Measurements from ENCODE around the gene CEL.
A peak's percentile ranks its signal among the peaks of the same experiment; 100 is the strongest.
"Not testable (repeated sequence)": the region's sequence is repeated elsewhere in the genome, so short reads cannot be mapped to it uniquely, and the experiment has no call there.

The CEL gene

DNA sequence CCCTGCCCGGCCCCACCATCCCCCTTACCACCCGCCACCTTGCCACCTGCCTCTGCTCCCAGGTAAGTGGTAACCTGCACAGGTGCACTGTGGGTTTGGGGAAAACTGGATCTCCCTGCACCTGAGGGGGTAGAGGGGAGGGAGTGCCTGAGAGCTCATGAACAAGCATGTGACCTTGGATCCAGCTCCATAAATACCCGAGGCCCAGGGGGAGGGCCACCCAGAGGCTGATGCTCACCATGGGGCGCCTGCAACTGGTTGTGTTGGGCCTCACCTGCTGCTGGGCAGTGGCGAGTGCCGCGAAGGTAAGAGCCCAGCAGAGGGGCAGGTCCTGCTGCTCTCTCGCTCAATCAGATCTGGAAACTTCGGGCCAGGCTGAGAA is at the start of gene CEL:
Gene CEL (plus strand): TSS at position 218 of the 382 bp plus-strand sequence. CDS start 22 bp downstream, at position 240.
- not testable (repeated sequence) for DNase-seq (ENCODE audit: insufficient read length, low spot score); FAIRE-seq

DNA sequence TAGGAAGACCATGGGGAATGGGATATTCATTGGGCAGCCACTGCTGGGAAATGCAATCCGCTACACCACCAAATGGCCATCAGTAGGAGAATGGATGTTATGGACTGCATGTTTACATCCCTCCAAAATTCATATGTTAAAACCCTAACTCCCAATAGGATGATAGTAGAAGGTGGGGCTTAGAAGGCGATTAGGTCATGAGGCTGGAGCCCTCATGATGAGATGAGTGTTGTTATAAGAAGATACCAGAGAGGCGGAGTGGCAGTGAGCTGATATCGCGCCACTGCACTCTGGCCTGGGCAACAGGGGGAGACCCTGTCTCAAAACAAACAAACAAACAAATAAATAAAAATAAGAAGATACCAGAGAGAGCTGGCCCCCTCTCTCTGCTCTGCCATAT is 47.1 kb upstream of the CEL start:
- DNase-seq (ENCODE audit: insufficient read length, low spot score), result no peak
- FAIRE-seq, result no peak

DNA sequence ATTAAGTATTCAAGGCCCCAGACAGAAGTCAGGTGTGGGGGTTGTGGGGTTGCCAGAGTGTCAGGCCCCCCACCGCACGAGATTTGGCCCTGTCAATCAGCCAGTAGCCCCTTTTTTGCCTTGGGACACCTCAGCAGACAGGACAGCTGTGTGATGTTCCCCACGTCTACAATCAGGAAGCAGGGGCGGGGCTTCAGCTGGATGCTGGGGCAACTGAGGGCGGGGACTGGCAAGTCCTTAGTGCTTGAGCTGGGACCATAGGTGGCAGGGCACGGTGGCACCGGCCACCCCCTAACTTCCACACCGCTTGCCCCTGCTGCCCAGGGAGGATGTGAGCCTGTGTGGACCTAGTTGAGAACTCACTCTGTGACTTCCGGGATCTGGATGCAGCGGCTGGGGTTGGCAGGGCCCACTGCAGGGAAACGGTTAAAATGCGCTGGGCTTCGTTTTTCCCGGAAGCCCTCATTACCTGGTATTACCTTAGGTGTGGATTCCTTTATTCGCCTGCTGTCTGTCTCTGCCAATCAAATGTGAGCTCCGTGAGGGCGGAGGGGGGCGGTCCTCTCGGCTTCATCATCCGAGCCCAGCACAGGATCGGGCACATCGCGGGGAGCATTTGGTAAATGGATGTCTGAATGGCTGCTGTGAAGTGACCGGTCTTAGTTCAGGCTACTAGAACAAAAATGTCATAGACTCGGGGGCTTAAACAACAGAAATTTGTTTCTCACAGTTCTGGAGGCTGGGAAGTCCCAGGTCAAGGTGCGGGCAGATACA is 38.5 kb upstream of the CEL start:
- no peak for DNase-seq (ENCODE audit: insufficient read length, low spot score)
- FAIRE-seq, result no peak

DNA sequence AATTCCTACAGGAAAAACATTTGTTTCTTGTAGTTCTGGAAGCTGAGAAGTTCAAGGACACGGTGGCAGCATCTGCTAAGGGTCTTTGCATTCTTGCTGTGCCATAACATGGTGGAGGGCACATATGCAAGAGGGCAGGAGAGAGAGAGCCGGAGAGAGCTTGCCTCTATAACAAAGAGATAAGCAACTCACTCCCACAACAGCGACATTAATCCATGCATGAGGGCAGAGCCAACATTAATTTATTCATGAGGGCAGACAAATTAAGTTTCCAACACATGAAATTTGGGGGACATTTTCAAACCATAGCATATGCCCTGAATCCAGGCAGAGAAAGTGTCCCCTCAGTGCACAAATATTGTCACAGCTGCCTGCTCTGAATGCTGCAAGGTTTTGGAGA is 35.4 kb upstream of the CEL start:
- no peak for FAIRE-seq
- no peak for DNase-seq (ENCODE audit: insufficient read length, low spot score)

DNA sequence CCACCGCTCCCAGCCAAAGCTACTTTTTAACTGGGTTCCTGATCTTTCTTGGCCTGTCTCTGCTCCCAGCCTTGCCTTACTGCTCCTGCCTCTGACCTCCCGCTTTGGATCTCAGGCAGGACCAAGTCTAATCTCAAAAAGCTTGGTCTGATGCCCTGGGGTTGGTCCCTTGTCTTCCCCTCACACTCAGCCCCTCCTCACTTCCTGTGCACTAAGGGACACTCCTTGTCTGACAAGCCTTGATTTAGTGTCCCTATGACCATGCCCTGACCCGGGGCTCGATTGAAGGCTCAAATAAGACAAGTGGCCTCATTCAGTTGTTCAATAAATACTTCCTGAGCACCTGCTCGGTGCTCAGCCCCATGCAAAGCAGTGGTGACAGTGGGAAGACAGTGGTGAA is 34.6 kb upstream of the CEL start:
- FAIRE-seq (no peak), DNase-seq (ENCODE audit: insufficient read length, low spot score) (no peak)

DNA sequence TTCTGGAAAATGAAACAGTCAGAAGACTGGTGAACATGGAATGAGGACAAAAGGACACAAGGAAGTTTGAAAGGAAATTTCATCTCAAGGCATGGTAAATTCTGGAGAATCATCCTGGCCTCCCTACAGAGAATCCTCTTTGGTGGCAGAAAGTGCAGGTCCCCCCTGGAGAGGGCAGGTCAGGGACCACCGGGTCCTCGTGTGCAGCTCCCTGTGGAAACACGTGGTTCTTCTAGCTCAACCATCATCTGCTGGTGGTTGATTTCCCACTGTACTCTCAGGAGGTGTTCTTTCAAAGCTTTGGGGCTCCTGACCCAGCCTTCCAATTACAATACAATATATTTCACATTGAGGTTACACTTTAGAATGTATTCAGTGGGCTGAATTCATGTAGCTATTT is 33.6 kb upstream of the CEL start:
- DNase-seq (ENCODE audit: insufficient read length, low spot score) (no peak), FAIRE-seq (no peak)

DNA sequence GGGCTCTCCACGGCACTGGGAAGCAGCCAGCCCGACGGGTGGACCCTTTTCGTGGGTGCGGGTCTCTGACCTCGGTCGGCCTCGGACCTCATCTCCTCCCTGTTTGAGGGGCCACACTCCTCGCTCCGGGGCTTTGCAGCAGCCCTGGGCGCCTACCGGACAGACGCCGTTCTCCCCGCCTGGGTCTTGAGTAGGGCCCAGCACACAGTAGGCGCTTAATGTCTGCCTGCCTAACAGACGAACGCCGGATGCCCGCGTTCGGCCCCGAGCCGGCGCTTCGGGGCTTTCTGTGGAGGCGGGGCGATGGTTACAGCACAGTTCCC is 31.8 kb upstream of the CEL start:
- no peak for FAIRE-seq

DNA sequence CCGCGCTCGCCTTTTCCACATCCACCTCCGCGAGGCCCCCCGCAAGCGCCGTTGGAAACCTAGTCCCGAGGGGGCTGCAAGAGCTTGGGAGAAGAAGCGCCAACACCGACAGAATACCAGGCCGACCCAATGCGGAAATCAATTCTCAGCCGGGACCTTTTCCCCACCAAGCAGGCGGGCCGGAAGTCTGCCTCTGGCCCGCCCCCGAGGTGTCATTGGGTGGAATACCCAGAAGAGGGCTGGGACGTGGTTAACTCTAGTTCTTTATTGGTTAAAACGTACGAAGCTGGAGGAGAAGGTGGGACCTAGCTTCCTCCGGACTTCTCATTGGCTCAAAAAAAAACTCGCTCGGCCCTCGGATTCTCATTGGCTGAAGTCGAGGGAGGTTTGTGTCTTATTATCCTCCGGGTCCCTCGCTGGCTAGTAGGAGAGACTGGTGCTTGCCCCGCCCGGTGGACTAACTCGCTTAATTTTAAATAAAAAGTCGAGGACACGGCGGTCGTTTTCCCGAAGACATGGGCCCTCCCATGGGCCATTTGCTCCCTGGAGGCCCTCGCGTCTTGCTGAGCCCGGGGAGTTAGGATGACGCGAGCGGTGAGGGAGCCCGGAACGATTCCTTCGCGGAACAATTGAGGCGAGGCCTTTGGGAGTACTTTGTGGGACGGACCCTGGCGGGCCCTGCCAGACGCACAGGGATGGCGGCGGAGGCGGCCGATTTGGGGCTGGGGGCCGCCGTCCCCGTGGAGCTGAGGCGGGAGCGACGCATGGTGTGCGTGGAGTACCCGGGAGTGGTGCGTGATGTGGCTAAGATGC is 31.3 kb upstream of the CEL start, which contains the start of gene GTF3C5:
Gene GTF3C5 (plus strand): TSS at position 681 of the 813 bp plus-strand sequence. CDS start 15 bp downstream, at position 696.
- DNase-seq (ENCODE audit: insufficient read length, low spot score), result peak; percentile 97
- peak; percentile 95 for FAIRE-seq

More for the DNA sequence above, 31.8 kb upstream of the CEL start:
- DNase-seq (ENCODE audit: insufficient read length, low spot score), result no peak

DNA sequence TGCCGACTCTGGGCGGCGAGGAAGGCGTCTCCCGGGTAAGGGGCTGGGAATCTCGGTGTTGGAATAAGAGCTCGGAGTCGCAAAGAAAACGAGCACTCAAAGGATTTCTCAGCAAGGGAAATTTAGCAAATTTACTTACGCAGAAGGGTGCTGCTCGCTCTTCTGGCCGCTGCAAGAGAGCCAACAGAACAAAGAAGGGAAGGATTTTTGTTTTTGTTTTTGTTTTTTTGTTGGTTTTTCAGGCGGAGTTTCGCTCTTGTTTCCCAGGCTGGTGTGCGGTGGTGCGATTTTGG is 30.7 kb upstream of the CEL start:
- no peak for DNase-seq (ENCODE audit: insufficient read length, low spot score)
- FAIRE-seq, result no peak

DNA sequence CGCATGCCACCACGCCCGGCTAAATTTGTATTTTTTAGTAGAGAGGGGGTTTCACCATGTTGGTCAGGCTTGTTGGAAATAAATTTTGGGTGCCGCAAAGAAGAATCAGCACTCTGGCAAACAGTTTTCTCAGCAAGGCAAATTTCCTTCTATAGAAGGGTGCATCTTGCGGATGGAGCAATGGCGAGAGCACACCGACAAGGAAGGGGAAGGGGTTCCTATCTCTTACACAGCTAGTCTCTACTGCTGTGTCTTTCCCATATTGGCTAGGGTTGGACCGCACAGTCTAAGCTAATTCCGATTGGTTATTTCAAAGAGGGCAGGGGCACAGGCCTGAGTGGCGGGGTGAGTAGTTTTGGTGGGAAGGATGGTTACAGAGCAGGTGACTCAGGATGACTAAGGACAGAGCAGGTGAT is 30.3 kb upstream of the CEL start:
- no peak for DNase-seq (ENCODE audit: insufficient read length, low spot score)
- no peak for FAIRE-seq

DNA sequence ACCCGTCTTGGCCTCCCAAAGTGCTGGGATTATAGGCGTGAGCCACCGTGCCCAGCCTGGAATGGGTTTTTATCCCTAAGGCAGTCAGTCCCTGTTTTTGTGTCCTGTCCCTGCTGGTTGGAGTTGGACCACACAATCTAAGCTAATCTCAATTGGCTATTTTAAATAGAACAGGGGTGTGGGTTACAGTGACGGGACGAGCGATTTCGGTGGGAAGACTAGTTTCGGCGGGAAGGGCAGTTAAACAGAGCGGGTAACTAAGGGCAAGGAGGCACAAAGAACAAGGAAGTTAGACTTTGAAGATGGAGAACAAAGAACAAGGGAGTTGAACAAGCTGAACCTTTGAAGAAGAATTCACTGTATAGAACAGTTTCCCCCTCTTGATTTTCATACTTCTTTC is 29.6 kb upstream of the CEL start:
- FAIRE-seq, result no peak
- no peak for DNase-seq (ENCODE audit: insufficient read length, low spot score)

DNA sequence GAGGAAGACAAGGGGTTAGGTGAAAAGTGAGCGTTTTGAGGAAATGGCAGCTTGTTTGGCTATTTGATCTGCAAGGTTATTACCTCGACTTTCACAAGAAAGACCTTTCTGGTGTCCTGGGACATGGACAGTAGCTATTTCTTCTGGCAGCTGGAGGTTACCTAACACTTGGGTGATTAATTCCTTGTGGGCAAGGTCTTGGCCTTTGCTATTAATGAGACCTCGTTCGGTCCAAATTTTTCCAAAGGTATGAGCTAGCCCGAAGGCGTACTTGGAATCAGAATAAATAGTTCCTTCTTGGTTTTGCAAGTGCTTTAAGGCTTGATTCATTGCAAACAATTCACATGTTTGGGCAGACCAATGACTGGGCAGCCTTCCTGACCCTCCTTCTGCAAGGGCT is 26.1 kb upstream of the CEL start:
- no peak for DNase-seq (ENCODE audit: insufficient read length, low spot score)
- no peak for FAIRE-seq

DNA sequence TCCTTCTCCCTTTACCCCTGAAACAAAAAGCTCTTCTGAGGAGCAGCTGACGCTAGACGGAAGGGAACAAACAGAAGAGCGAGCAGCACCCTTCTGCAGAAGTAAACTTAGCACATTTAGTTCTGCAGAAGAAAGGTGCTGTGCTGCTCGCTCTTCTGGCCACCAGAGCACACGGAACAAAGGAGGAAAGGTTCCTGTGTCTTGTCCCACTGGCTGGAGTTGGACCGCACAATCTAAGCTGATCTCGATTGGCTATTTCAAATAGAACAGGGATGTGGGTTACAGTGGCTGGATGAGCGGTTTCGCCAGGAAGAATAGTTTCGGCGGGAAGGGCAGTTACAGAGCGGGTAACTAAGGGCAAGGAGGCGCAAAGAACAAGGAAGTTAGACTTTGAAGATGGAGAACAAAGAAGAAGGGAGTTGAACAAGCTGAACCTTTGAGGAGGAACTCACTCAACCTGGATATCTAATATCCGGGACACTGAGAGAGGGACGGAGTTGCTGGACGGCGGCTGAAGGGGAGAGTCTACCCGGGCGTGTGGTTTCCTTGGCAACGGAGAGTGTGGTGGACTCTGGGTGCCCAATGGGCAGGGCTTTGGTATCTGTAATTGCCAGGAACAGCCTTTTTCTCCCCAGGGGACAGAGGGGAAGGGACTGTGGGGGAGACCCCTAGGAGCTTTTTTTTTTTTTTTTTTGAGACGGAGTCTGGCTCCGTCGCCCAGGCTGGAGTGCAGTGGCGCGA is 23.8 kb upstream of the CEL start:
- FAIRE-seq (no peak), DNase-seq (ENCODE audit: insufficient read length, low spot score) (no peak)

DNA sequence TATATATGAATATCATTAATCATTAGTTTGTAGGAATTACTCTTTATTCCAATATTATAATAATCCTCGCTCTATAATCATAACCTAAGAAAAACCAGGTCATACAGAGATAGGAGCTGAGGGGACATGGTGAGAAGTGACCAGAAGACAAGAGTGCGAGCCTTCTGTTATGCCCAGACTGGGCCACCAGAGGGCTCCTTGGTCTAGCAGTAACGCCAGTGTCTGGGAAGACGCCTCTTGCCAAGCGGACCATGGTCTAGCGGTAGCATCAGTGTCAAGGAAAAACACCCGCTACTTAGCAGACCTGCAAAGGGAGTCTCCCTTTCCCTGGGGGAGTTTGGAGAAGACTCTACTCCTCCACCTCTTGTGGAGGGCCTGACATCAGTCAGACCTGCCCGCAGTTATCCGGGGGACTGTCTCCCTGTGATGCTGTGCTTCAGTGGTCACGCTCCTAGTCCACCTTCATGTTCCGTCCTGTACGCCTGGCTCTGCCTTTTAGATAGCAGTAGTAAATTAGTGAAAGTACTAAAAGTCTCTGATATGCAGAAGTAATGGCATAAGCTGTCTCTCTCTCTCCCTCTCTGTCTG is 20.8 kb upstream of the CEL start:
- not testable (repeated sequence) for DNase-seq (ENCODE audit: insufficient read length, low spot score); FAIRE-seq

DNA sequence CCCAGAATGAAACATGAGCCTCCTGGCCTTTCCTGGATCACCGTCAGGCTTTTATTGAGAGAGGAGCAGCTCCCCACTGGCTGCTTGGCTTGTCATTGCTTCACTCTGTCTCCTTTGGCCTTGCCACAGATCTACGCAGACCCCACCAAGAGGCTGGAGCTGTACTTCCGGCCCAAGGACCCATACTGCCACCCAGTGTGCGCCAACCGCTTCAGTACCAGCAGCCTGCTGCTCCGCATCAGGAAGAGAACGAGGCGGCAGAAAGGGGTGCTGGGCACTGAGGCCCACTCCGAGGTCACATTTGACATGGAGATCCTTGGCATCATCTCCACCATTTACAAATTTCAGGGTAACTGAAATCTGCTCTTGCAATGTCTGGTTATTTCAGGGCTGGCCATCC is 19.8 kb upstream of the CEL start:
- DNase-seq (ENCODE audit: insufficient read length, low spot score), result no peak
- no peak for FAIRE-seq

DNA sequence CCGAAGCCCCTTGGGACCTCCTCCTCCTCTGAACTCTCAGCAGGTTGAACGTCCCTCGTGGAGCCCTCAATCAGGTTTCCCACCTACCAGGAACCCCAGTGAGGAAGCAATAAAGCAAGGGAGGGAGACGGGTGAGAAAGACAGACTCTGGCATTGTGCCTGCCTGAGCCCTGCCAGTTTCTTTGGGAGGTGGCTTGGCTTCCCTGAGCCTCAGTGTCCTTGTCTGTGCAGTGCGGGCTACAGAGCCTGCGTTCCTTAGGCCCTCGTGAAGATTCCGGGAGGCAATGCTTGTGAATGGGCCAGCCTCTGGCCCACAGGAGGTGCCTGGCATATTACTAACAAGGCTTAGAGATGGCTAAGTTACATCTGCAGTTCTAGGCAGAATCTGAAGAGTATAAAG is 19.1 kb upstream of the CEL start:
- DNase-seq (ENCODE audit: insufficient read length, low spot score), result no peak
- no peak for FAIRE-seq

DNA sequence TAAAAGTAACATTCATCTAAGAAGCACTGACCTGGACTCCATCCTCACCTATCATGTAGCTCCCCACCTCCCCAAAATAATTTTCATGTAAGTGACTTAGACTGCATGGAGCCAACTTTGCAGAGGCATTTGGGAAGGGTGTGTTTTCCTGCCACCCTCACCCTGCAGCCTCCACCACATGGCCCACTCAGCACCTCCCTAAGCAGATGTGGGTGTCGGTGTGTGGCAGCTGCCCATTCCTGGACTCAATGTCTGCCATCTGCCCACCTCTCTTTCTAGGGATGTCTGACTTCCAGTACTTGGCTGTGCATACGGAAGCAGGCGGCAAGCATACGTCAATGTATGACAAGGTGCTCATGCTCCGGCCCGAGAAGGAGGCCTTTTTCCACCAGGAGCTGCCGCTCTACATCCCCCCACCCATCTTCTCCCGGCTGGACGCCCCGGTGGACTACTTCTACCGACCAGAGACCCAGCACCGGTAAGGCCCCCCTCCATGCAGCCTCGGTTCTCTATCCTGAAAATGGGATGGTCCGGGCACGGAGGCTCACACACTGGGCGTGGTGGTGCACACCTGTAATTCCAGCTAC is 18.2 kb upstream of the CEL start:
- DNase-seq (ENCODE audit: insufficient read length, low spot score), result no peak

DNA sequence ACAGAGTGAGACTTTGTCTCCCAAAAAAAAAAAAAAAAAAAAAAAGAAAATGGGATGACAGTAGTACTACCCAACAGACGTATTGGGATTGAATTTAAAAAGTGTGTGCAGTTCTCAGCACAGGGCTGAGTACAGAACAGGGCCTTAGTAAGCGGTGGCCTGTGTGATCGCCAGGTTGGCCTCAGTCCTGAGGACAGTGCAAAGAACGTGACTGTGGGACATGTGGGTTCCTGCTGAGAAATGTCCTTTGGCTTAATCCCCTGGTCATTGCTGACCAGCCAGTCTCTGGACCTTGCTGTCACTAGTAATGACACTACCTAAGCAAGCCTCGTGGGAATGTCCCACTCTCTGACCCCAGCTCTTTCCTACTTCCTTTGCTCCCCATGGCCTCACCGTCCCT is 17.7 kb upstream of the CEL start:
- DNase-seq (ENCODE audit: insufficient read length, low spot score) (no peak), FAIRE-seq (no peak)

More for the DNA sequence above, 18.2 kb upstream of the CEL start:
- no peak for FAIRE-seq

DNA sequence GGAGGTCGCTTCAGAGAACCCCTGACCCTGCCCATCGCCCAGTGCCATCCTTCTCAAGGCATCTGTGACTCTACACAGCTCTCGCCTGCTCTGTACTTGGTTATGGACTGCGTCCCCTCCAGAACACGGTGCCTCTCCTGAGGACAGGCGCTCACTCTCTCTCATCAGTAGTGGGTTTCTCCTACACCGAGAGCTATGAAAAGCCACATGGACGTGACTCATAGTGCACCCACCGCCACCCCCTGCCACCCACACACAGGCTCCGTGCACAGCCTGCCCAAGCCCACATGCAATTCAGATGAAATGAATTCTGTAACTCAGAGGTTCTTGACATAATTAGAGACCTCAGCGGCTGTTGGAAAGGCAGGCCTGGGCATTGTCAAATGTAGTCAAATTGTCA is 17.1 kb upstream of the CEL start:
- FAIRE-seq, result no peak

DNA sequence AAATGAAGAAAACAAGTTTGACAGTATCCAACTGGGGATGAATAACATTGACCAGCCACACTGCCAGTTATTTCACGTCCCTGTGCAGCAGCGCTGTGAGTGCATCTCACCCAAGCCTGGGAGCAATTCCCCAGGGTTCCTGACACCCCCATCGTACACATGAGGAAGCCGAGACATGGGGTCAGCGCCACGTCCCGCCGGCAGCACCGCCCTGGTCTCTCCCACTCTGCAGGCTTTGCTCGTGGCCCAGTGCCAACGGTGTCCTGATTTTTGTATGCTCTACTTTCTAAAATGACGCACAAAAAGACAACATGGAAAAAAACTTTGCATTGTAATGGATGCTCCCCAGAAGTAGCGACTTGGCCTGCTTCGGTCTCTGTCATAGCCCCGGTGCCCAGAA is 16.6 kb upstream of the CEL start:
- FAIRE-seq, result no peak
- DNase-seq (ENCODE audit: insufficient read length, low spot score), result no peak

More for the DNA sequence above, 17.1 kb upstream of the CEL start:
- no peak for DNase-seq (ENCODE audit: insufficient read length, low spot score)

All from GM19239 (cell line).